ENCODE results near the gene HOXC6. TPM values are rescaled to one million over a fixed set of nuclear protein-coding genes. Genes with fewer than 3 reads are reported as not detected.

HOXC6 gene
- total RNA-seq, 1 donor from 2014 or later = 1.1 TPM

DNA sequence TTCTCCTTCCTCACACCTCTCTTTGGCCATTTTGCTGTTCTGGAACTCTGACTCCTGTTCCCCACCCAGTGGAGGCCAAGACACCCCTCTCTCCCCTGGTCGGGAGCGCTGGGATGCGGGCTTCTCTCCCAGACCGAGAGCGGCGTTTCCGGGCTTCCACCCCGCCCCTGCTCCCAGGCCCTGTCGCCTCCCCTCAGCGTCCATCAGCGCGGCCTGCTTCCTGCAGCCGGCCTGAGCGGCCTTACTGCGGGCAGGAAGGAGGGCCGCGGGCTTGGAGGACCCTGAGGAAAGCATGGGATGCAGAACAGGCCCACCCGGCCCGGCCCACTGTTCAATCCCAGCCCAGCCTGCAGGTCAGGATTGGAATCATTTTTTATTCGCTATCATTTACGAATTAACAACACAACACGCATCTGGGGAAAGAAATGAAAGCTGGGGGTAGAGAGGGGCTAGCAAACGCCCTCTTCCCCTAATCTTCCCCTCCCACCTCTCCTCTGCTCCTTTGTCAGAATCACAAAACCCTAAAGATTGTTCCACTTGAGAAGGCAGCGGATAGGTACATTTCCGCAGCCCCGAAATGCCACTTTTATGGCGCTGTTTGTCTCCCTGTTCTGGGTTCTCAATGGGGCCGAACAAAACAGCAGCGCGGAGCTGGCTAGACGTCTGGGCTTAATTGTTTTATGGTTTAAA lies 23.3 kb upstream of the HOXC6 start:
- H3K4me3 ChIP-seq (ENCODE audit: low read depth, low read length) = peak overlapping the region; percentile 21
- TF ChIP-seq, protein P1, sequence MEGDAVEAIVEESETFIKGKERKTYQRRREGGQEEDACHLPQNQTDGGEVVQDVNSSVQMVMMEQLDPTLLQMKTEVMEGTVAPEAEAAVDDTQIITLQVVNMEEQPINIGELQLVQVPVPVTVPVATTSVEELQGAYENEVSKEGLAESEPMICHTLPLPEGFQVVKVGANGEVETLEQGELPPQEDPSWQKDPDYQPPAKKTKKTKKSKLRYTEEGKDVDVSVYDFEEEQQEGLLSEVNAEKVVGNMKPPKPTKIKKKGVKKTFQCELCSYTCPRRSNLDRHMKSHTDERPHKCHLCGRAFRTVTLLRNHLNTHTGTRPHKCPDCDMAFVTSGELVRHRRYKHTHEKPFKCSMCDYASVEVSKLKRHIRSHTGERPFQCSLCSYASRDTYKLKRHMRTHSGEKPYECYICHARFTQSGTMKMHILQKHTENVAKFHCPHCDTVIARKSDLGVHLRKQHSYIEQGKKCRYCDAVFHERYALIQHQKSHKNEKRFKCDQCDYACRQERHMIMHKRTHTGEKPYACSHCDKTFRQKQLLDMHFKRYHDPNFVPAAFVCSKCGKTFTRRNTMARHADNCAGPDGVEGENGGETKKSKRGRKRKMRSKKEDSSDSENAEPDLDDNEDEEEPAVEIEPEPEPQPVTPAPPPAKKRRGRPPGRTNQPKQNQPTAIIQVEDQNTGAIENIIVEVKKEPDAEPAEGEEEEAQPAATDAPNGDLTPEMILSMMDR (IDR thresholded peaks at IDR 0.05; ENCODE audit: insufficient read depth, low read length, poor library complexity, severe bottlenecking) = no peak

DNA sequence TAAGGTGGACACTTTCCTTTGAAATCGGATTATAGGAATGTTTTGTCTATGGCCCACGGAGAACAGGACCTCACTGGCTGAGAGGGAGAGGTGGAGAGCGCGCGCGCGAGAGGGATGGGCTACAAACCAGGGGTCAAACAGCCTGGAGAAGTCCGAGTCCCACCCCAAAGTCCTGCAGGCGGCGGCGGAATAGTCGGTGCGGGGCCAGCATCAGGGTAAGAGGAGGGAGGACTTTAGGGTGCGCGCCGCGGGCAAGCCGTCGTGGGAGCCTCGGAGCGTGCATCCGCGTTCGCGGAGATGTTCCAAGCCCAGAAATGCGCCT lies 22.7 kb upstream of the HOXC6 start:
- no peak for DNase-seq (ENCODE audit: low read depth)
- TF ChIP-seq, protein P1 (IDR thresholded peaks at IDR 0.05; ENCODE audit: insufficient read depth, low read length, poor library complexity, severe bottlenecking) = no peak
- H3K36me3 ChIP-seq (ENCODE audit: control insufficient read depth, insufficient read depth, low read length) = no peaks in the 10 kb centered on the region
- peaks cover 19% of the 10 kb centered on the region for H3K27me3 ChIP-seq (ENCODE audit: control insufficient read depth, insufficient read depth, low read length)
- peak overlapping the region; percentile 21 for H3K4me3 ChIP-seq (ENCODE audit: low read depth, low read length)

More for the DNA sequence above, 23.3 kb upstream of the HOXC6 start:
- H3K36me3 ChIP-seq (ENCODE audit: control insufficient read depth, insufficient read depth, low read length) = no peaks in the 10 kb centered on the region
- peaks cover 23% of the 10 kb centered on the region for H3K27me3 ChIP-seq (ENCODE audit: control insufficient read depth, insufficient read depth, low read length)
- no peak for DNase-seq (ENCODE audit: low read depth)

DNA sequence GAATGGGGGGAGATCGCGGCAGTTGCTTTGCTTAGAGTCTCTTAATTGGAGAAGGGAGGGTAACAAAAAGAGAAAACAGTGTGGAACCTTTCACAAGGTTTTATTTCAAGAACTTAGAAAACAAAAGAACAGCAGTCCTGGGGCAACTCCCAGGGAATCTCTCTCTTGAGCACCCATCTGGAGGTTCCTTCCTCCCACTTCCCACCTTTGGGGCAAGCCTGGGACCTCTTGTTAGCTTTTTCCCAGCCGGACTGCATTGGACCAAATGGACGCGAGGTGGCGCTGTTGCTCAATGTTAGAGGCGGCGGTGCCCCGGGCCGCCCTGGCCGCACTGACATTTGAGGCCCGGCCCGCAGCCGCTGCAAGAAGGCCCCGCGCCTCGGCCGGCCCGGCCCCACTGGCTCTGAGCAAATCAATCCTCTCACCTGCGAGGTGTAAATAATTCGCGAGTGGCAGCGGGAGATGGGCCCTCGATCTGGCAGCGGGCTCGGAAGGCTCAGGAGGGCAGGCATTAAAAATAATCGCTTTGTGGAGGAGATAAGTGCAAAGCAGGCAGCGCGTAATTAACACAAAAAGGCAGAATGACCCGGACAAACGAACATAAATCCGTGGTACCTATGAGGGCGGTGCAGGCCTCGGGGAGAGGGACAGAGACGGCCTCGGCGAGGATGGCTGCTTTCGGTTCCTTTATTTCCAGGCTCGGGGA lies 22.2 kb upstream of the HOXC6 start:
- TF ChIP-seq, protein P1 (IDR thresholded peaks at IDR 0.05; ENCODE audit: insufficient read depth, low read length, poor library complexity, severe bottlenecking) = peak; percentile 78
- Histone ChIP-seq H3K4me3 (ENCODE audit: low read depth, low read length) (peak overlapping the region; percentile 21), H3K36me3 (ENCODE audit: control insufficient read depth, insufficient read depth, low read length) (no peaks in the 10 kb centered on the region), H3K27me3 (ENCODE audit: control insufficient read depth, insufficient read depth, low read length) (peaks cover 21% of the 10 kb centered on the region)
- DNase-seq (ENCODE audit: low read depth) = no peak

DNA sequence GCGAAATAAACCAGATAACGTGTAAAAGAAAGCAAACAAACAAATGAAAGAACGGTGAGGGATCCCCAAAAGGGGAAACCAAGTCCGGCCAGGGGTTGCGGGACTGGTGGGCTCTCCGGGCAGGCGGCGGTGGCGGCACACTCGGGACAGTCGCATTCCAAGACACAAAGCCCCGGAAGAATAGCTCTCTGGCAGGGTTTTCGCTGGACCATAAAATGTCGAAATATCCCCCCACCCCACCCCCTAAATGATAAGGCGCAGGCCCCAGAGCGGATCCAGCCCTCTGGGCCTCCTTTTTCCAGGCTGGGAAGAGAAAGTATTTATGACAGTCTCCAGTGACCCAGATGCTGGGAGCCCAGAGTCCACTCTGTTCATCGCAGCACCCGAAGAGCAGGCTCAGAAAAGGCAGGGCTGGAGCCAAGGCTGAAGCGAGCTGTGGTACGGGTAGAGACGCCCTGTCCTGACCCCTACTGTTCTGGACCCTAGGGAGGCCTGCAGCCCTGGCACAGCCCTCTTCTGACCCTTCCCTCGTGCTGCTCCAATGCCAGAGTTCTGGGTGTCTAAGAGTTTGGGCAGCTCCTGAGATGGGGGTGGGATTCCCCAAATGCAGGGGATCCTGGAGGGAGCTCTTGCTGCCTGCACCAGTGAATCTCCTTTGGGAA lies 21.6 kb upstream of the HOXC6 start:
- TF ChIP-seq, protein P1 (IDR thresholded peaks at IDR 0.05; ENCODE audit: insufficient read depth, low read length, poor library complexity, severe bottlenecking) = no peak
- no peak for DNase-seq (ENCODE audit: low read depth)
- peak overlapping the region; percentile 10 for H3K4me3 ChIP-seq (ENCODE audit: low read depth, low read length)
- H3K27me3 ChIP-seq (ENCODE audit: control insufficient read depth, insufficient read depth, low read length) = peaks cover 22% of the 10 kb centered on the region
- no peaks in the 10 kb centered on the region for H3K36me3 ChIP-seq (ENCODE audit: control insufficient read depth, insufficient read depth, low read length)

DNA sequence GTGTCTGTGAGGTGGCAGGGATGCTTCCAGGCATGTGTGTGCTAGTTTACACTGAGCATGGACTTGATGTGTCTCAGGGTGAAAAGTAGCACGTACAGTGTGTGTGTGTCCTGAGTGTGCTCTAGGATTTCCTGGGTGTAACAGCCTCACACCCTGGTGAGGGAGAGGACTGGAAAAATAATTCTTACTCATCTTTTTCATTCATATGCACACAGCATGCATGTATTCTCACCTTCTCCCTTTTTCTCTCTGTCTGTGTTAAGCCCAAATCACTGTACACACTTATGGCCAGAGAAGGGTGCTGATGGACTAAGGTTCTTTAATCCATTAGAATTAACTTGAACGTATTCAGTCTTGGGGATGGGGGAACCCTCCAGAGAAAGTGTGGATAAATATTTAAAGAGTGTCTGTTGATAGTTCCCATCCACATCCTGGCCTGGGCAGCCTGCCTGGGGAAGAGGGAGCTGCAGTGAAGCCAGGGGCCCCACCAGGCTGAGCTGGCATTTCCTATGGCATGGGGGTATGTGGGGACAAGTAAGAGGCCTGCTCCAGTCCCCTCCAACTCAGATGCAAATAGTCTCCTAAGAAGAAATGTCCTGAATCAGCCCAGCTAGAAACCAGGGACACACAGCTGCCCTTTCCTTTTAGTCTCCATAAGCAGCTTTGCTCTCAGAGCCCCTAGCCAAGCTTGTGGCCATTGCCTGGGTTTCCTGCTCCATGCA lies 20.5 kb upstream of the HOXC6 start:
- TF ChIP-seq, protein P1 (IDR thresholded peaks at IDR 0.05; ENCODE audit: insufficient read depth, low read length, poor library complexity, severe bottlenecking) = no peak
- H3K4me3 ChIP-seq (ENCODE audit: low read depth, low read length) = no peak overlapping the region
- peaks cover 22% of the 10 kb centered on the region for H3K27me3 ChIP-seq (ENCODE audit: control insufficient read depth, insufficient read depth, low read length)
- DNase-seq (ENCODE audit: low read depth) = no peak
- H3K36me3 ChIP-seq (ENCODE audit: control insufficient read depth, insufficient read depth, low read length) = no peaks in the 10 kb centered on the region

All from kidney epithelial cell (primary cell).